IPS-NIHi7 (cell line): ENCODE data around the gene HDHD5.

Experiments
- DNase-seq: peaks from one replicate; pipeline ENCODE4 v3.0.0; 2012; ENCODE audit warnings: mixed read lengths; ENCODE audit errors: extremely low spot score

The HDHD5 gene

GRCh38 chr22:17105143-17106129 lies 53.6 kb downstream of the HDHD5 start:
- no peak for DNase-seq

DNA sequence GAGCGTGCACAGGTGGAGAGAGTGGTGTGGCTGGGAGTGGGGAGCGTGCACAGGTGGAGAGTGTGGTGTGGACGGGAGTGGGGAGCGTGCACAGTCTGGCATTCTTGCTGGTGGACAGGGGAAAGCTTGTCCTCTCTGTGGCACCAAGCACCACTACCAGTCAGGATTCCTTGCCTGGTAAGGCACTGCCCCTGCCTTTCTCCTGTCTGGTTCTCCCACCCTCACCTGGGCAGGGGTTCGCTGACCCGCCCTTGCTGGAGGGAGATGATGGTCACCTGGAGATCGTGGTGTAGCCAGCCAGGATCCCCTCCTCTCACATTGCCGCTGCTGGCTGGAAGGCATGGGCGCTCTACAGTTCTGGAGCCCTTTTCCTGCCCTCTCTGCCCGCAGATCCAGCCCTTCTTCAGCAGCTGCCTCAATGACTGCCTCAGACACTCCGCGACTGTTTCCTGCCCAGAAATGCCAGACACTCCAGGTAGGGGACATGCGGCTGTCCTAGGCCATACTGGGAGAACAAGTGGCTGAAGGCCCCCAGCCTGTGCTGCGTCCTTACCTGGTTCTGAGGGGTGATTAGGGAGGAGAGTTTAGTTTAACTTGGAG lies 54.6 kb downstream of the HDHD5 start:
- no peak for DNase-seq

GRCh38 chr22:17103351-17103750 lies 55.7 kb downstream of the HDHD5 start:
- DNase-seq: no peak

DNA sequence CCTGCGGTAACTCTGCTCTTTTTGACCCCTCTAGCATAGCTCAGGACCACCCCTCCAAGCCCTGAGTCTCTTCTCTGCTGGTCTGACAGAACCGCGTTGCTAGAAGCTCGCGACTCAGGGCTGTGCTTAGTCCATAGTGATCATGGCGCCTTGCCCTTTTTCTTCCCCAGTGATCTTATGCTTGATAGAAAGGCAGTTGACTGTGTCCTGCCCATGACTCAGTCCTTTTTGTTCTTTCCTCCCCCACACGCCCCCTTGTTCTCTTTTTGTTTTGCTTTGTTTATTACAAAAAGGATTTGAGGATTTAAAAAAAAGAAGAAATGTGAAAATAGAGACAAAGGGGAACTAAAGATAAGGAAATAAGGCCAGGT lies 56.8 kb downstream of the HDHD5 start:
- DNase-seq: no peak

DNA sequence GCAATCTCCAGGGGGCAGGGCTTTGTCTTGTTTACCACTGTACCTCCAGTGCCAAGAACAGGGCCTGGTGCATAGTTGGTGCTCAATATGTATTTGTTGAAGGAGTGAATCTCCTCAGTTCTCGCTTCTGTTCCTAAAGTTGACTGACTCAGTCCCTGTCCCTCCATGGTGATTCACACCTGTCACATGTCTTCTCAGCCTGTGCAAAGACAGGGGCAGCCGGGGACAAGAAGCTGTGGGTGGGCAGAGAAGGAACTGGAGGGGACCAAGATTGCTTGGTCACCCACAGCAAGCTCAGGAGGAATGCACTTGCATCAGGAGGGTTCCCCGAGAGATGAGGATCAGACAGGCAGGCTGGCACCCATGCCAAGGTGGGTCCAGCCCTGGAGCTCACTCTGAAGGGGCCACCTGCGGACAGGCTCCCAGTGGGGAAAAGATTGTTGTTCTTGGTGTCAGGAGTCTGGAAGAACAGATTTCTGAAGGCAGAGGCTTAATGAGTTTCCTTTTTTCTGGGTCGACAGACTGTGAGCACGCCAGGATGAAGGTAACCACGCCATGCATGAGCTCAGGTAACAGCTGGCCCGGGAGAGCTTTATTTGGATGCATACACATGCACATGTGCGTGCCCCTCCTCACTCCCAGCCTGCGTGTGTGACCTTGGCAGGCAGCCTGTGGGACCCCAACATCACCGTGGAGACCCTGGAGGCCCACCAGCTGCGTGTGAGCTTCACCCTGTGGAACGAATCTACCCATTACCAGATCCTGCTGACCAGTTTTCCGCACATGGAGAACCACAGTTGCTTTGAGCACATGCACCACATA lies 57.4 kb downstream of the HDHD5 start:
- no peak for DNase-seq

- no peak for DNase-seq
These were observed 58.5 kb downstream of the HDHD5 start for GRCh38 chr22:17100621-17101020.

- DNase-seq: no peak
These were observed 60.7 kb downstream of the HDHD5 start for GRCh38 chr22:17098379-17098819.

- no peak for DNase-seq
These were observed 61.4 kb downstream of the HDHD5 start for GRCh38 chr22:17097701-17098100.

DNA sequence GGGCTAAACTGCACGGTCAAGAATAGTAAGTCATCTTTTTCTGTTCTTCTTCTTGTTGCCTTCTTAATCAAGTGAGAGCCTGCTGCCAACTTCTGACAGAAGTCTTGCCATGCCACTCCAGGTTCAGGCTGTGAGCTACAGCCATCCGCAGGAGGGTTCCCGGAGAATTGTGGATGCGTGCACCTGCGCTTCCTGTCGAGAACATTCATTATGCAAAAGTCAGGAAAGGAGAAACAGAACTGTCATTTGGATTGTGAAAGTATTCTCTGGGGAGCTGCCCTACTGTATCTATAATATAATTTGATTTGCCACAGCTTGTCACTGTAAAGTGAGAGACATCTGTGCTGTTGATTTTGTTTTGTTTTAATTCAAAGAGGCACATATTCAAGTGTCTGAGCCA lies 62.0 kb downstream of the HDHD5 start:
- no peak for DNase-seq

- DNase-seq: no peak
These were observed 63.0 kb downstream of the HDHD5 start for GRCh38 chr22:17096071-17096470.

DNA sequence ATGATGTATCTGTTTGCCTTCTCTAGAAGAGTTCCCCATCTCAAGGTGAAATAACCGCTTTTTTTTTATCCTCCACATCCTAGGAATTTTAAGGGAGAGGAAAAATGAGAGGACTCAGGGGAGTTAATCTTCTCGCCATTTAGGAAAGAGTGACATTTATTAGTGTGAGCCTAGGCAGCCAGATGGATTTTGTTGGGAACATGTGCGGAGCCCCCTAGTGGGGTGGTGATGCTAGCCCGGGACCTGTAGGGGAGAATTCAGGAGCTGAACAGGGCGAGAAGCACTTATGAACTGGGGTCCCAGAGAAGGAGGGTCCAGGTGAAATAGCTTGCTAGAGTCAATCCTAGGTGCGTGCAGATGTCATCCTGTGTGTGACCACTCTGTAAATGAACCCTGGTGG lies 63.5 kb downstream of the HDHD5 start:
- DNase-seq: peak; percentile 77

- no peak for DNase-seq
These were observed 66.0 kb downstream of the HDHD5 start for GRCh38 chr22:17093081-17093480.

GRCh38 chr22:17091851-17092250 lies 67.2 kb downstream of the HDHD5 start:
- DNase-seq: no peak

- no peak for DNase-seq
These were observed 68.5 kb downstream of the HDHD5 start for GRCh38 chr22:17090550-17090949.
